Lower leg skin (tissue), 4 donors: ENCODE measurements around the gene CAB39. TPM values are rescaled to one million over a fixed set of nuclear protein-coding genes. Genes with fewer than 3 reads are reported as not detected.

Source experiments
- DNase-seq, 2 donors: peaks; one replicate each; pipeline ENCODE4 v3.0.0-alpha.2; 2019; ENCODE audit warnings: low spot score in 2 of 2
- H3K4me3 ChIP-seq: fragments of 200-600 bp; sonication (generic); 2 replicates; pipeline ENCODE4 v1.5.1; 2017; ENCODE audit warnings: mild to moderate bottlenecking, low read depth; ENCODE audit not compliant: poor library complexity, severe bottlenecking
- CTCF ChIP-seq, 3 donors: fragments of 450-650 bp; IDR thresholded peaks; one replicate each; pipeline ENCODE4 v1.5.1; 2016; ENCODE audit warnings: antibody characterized with exemption in 3 of 3, mild to moderate bottlenecking in 3 of 3, moderate library complexity in 2 of 3
- POLR2A ChIP-seq, 2 donors: fragments of 450-650 bp; IDR thresholded peaks; one replicate each; pipeline ENCODE4 v1.6.1; 2016 to 2017; ENCODE audit warnings: antibody characterized with exemption in 2 of 2, mild to moderate bottlenecking in 1 of 2, moderate library complexity in 1 of 2
- WGBS, 2 donors: methylation state at CpG; one replicate each; pipeline ENCODE4 v1.1.5; 2018; 5-methylcytosine and 5-hydroxymethylcytosine counted together
- intact Hi-C: fragments of 100-400 bp; cut with DNase I; formaldehyde crosslinking; loops from one replicate; pipeline ENCODE4 v1.15.0; 2023; ENCODE audit warnings: low total_unique reads
- total RNA-seq, 4 donors: library from RNA; depleted of rRNA; stranded (reverse); fragments of >200 nt; gene quantifications; one replicate each; pipeline ENCODE4 v1.1.0, GENCODE V29; 2016

Gene CAB39
- total RNA-seq, 4 donors from 2014 or later: 65.5 to 74.7 (median 70.4) TPM

- TF ChIP-seq CTCF (IDR thresholded peaks at IDR 0.05) (no peak), POLR2A (IDR thresholded peaks at IDR 0.05) (no peak)
- 97 to 100% methylated on average over 1 of the region's 1 CpG for WGBS, 2 donors
- no peak for DNase-seq
- intact Hi-C loops: no loop called here
- H3K4me3 ChIP-seq: no peak overlapping the region
Measured at GRCh38 chr2:230678018-230678417, 34.6 kb upstream of the CAB39 start.

DNA sequence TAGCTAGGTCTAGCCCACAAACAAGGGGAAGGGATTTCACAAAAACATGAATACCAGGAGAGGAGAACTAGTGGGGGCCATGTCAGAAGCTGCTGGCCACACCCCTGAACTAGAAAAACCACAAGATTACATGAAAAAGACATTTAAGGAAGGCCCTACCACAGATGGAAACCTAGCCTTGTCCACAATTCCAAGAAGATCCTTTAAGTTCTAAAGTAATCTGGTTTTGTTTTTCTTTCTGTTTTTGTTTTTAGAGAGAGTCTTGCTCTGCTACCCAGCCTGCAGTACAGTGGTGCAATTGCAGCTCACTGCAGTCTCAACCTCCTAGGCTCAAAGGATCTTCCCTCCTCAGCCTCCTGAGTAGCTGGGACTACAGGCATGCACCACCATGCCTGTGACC lies 34.2 kb upstream of the CAB39 start:
- TF ChIP-seq POLR2A (IDR thresholded peaks at IDR 0.05): no peak
- TF ChIP-seq CTCF (IDR thresholded peaks at IDR 0.05): no peak
- no peak overlapping the region for H3K4me3 ChIP-seq
- intact Hi-C loops: no loop called here
- DNase-seq: no peak

DNA sequence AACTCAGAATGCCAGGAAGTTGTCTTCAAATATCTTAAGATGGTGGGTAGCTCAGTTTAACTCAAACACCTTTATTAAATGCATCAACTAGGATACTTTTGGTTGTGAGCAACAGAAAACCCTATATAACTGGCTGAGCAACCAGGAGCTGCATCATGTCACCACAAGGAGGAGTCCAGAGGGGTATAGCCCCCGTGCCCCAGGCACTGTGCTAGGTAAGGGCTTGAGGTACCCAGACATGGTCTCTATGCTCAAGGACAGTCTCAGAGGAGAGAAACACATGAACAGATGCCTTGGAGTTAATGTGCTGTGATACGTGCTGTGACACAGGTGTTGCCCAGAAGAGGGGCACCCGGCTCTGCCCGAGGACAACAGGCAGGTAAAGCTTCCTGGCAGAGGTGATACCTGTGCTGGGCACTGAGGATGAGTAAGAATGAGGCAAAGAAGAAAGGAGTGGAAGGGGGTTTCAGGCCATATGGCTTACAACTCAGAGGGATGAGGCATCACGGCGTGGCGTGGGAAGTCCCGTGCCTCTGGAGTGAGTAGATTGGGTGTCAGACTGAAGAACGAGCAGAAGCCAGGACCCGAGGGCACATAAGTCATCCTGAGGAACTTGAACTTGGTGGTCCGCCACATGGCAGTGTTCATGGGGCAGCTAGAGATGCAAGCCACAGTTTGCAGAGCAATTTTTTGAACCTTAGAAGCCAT lies 32.0 kb upstream of the CAB39 start:
- WGBS, 2 donors: 48 to 67% methylated on average over 11 of the region's 11 CpGs
- no peak for TF ChIP-seq POLR2A (IDR thresholded peaks at IDR 0.05)
- TF ChIP-seq CTCF (IDR thresholded peaks at IDR 0.05): no peak
- intact Hi-C loops: no loop called here

GRCh38 chr2:230681171-230681545 lies 31.5 kb upstream of the CAB39 start:
- intact Hi-C loops: no loop called here
- H3K4me3 ChIP-seq: no peak overlapping the region
- TF ChIP-seq CTCF (IDR thresholded peaks at IDR 0.05) (no peak), POLR2A (IDR thresholded peaks at IDR 0.05) (no peak)
- no peak for DNase-seq
- WGBS, 2 donors: 51 to 62% methylated on average over 7 of the region's 7 CpGs

More for the DNA sequence above, 32.0 kb upstream of the CAB39 start:
- no peak overlapping the region for H3K4me3 ChIP-seq
- DNase-seq: no peak

DNA sequence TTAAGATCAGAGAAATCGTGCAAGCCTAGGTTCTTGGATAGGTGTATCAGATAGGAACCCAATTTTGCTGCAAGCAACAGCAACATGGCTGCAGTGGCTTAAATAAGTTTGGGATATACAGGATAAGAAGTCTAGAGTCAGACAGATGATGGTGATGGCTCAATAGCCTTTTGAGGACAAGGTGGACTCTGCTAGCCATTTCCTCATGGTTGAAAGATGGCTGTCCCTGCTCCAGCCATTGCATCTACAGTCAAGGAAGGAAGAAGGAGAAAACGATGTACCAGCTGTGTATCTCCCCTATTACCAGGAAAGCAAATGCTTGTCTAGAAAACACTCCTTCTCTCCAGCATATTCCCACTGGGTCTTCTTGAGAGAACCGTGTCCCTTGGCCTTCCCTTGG lies 30.1 kb upstream of the CAB39 start:
- intact Hi-C loops: no loop called here
- WGBS, 2 donors: 90 to 91% methylated on average over 3 of the region's 3 CpGs
- TF ChIP-seq POLR2A (IDR thresholded peaks at IDR 0.05) (no peak), CTCF (IDR thresholded peaks at IDR 0.05) (no peak)
- DNase-seq: no peak
- H3K4me3 ChIP-seq: no peak overlapping the region
